Non-pigmented ciliary epithelial cell (primary cell): ENCODE results near the gene PSD.
"Not testable (repeated sequence)": the region's sequence is repeated elsewhere in the genome, so short reads cannot be mapped to it uniquely, and the experiment has no call there.

Experiments
- DNase-seq: peaks from one replicate; pipeline ENCODE4 v3.0.0-alpha.2; 2010; ENCODE audit warnings: low read depth

The PSD gene

GRCh38 chr10:102418622-102419268, at the start of gene PSD:
TSS of gene PSD (minus strand) at chr10:102418785. CDS start at chr10:102417038, 1,747 bp downstream.
- DNase-seq: no peak

- DNase-seq: no peak
Measured at GRCh38 chr10:102467971-102468438, 49.4 kb upstream of the PSD start.

- no peak for DNase-seq
Measured at GRCh38 chr10:102467318-102467717, 48.7 kb upstream of the PSD start.

- no peak for DNase-seq
Measured at GRCh38 chr10:102465466-102465865, 46.9 kb upstream of the PSD start.

- DNase-seq: no peak
Measured at GRCh38 chr10:102463983-102464382, 45.4 kb upstream of the PSD start.

DNA sequence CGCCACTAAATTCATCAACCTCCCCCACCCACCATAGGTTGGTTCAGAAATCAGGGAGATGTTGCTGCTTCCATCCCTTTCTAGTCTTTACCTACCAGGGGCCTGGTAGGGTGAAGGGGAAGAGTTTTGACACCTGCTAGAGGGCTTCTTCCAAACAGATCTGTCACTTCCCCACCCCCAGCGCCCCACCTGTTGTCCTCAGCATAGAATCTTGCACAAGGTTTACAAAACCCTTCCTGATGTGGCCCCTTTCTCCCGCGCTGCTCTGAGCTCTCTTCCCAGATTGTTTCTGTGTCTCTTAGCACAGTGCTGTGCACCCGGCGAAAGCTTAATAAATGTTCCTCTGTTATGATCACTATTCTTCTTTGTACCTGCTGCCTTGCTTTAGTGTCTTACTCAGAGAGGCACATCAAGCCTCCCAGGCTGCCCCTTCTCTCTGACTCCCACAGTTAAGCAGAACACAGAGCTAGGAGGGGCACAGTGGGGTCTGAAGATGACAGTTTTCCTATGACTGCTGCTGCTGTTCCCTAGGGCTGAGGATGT, 44.0 kb upstream of the PSD start:
- DNase-seq: no peak

- DNase-seq: no peak
Measured at GRCh38 chr10:102461187-102462054, 42.8 kb upstream of the PSD start.

DNA sequence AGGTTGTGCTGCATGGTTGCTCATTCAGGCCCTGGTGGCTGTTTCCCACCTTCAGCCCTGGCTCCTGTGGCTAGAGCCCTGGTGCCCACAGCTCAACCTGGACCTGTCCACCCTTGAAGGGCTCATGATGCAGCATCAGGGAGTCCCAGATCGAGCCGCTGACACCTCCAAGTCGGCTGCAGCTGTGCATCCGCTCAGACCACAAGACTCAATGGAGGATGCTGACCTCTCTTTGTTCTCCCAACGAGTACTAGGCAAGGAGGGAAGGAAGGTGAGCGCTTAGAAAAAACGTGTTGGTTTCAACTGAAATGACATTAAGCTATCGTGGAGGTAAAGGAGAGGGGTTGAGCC, 42.2 kb upstream of the PSD start:
- no peak for DNase-seq

DNA sequence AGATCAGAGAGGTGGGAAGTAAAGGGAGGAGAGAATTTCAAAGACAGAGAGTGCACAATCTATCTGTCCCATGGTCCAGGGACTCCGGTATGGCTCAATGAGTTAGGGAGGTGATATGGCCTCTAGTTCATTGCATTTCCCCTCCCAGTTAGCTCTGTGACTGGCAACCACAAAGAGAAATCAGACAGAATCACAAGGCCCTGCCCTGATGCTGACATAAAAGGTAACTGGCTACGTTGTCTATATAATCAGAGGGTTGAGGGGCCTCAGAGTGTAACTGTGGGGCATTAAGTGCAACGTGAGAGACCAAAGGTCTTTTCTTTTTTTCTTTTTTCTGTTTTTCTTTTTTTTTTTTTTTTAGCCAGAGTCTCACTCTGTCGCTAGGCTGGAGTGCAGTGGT, 40.1 kb upstream of the PSD start:
- DNase-seq: no peak

DNA sequence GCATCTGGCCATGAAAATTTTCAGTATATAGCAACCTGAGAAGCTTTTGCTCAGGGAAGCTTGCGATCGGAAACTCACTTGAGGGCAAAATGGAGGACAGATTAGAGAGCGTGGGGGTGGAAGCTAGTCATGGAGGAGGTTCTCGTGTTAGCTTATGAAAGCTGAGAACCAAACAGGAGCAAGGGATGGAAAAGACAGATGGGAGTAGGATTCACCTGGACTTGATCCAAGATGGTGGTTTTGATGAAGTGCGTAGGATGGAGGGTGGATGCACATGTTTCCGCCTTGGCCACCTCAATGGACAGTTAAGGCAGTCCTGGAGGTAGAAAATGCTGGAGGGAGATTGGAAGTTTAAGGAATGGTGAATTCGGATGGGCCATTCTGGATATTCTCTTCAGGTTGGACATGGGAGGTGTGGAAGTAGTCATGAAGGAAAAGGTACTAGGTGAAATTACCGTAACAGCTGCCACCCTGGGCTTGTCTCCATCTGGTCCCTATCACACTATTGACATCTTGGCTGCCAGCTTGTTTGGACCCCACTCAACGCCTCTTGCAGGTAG, 39.1 kb upstream of the PSD start:
- DNase-seq: no peak

- DNase-seq: no peak
Measured at GRCh38 chr10:102455893-102456471, 37.4 kb upstream of the PSD start.

DNA sequence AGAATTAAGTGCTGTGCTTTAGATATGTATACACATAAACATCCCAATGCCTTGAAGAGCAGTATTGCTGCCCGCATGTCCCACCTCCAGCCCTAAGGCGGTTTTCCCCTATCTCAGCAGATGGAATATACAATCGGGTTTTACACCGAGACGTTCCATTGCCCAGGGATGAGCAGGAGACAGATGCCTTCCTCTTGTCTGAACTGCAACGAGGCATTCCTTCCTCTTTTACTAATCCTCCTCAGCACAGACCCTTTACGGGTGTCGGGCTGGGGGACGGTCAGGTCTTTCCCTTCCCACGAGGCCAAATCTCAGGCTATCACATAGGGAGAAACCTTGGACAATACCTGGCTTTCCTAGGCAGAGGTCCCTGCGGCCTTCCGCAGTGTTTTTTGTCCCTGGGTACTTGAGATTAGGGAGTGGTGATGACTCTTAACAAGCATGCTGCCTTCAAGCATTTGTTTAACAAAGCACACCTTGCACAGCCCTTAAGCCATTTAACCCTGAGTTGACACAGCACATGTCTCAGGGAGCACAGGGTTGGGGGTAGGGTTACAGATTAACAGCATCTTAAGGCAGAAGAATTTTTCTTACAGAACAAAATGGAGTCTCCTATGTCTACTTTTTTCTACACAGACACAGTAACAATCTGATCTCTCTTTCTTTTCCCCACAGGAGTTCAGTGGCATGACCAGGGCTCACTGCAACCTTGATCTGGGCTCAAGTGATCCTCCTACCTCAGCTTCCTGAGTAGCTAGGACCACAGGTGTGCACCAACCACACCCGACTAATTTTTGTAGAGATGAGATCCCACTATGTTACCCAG, 36.3 kb upstream of the PSD start:
- not testable (repeated sequence) for DNase-seq

DNA sequence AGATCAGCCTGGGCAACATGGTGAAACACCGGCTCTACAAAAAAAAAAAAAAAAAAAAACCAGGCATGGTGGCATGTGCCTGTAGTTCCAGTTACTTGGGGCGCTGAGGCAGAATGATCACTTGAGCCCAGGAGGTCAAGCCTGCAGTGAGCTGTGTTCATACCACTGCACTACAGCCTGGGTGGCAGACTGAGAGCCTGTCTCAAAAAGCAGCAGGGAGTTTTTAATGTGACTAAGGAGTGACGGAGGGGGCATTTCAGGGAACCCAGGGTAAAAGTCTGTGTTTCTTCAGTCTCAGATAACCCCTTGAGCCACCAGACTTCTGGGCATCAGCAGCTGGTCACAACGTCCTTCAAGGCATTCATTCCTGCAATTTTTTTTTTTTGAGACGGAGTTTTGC, 34.9 kb upstream of the PSD start:
- no peak for DNase-seq

- peak; percentile 35 for DNase-seq
Measured at GRCh38 chr10:102452672-102453340, 34.2 kb upstream of the PSD start.

DNA sequence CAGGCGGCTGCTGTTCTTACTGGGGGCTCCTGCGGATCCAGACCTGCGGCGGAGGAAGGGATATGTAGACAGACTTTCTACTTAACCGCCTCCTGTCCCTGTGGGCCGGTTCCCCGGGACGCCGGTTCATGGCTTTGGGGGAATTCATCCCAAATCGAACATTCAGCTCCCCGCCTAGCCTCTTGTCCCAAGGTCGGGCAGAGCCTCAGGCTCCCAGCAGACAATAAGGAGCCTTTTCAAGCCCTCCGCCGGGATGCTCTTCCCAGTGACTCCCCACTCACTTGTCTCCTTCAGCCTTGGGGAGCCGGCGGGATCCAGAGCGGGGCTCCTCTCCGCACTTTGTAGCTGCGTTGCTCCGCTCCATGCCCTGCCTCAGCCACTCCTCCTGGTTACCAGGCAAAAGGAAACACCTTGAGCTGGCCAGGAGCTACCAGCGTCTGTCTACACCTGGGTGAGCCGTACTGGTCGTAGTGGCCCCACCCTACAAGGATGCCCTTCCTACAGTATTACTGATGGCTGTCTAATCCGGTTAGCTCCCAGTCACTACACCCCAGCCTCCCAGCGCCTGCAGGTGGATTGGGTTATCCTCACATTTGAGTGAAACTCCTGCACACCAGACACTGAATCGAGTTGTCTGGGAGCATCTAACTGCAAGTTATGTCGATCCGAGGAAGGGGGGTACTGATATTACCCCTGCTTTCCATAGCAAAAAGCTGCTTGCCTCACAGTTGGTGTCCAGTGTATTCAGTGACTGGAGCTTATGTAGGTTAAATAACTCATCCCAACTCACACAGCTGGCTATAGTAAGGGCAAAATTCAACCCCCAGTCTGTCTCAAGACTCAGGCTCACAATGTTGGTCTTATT, 32.8 kb upstream of the PSD start, which contains the start of gene C10orf95:
Gene C10orf95, minus strand, starts transcription at position 439 of the 865 bp plus-strand sequence. CDS start 450 bp downstream, outside the sequence.
- no peak for DNase-seq

DNA sequence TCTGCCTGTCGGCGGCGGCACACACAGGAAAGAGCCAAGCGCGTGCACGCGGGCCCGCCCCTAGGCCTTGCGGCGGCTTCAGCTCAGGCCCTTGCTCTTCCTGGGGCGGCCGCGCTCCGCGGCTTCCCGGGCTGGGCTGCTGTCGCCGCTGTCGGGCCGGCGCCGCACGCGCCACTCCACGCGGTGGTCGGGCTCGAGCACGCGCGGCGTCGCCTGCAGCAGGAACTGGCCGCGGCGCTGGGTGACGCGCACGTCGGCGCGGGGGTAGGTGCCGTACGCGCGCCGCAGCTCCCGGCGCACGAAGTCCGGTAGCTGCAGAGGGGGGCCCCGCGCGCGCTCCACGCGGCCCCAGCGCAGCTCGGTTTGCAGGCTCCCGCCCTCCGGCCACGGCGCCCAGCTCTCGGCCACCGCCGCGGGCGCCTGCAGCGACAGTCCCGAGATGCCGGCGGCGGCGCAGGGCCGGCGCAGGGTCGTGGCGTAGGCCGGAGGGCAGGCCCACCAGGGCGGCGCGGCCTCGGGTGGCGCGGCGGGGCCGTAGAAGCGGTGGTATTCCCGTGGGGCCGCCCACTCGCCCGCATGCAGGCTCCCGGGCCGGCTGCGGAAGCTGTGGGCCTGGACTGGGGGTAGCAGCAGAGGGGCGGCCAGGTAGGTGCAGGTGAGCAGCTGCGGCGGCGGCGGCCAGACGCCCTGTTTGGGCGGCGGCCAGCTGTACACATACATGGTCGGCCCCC, 32.0 kb upstream of the PSD start:
- DNase-seq: no peak

GRCh38 chr10:102450124-102450373, 31.5 kb upstream of the PSD start:
- no peak for DNase-seq

- DNase-seq: no peak
Measured at GRCh38 chr10:102449321-102450123, 30.9 kb upstream of the PSD start.

DNA sequence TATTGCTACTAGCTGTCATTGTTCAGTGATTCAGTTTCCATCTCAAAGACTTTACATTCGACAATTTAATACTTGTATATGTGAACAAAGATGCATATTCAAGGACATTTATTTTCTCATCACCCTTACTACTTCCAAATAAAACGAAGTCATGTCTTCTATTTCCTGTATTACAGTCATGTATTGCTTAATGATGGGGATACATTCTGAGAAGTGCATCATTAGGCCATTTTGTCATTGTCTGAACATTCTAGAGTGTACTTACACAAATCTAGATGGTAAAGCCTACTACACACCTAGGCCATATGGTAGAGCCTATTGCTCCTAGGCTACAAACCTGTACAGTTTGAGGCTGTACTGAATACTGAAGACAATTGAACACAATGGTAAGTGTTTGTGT, 26.3 kb upstream of the PSD start:
- DNase-seq: no peak
